Renal pelvis (tissue), 4 donors: ENCODE results near the gene TNN. TPM values are rescaled to one million over a fixed set of nuclear protein-coding genes. Genes with fewer than 3 reads are reported as not detected.
"Not testable (repeated sequence)": the region's sequence is repeated elsewhere in the genome, so short reads cannot be mapped to it uniquely, and the experiment has no call there.

Experiments
- DNase-seq: peaks from one replicate; pipeline ENCODE4 v3.0.0-alpha.2; 2013
- polyA plus RNA-seq, 3 donors: library from polyadenylated mRNA; unstranded; fragments of 120-200 nt; gene quantifications; one replicate each; pipeline ENCODE4 v1.2.1, GENCODE V29; 2013; ENCODE audit not compliant: insufficient read length in 3 of 3

The TNN gene
- polyA plus RNA-seq, 3 donors, result 2.4 to 3.1 (median 2.5) TPM

GRCh38 chr1:175108331-175108820 lies 40.7 kb downstream of the TNN start:
- DNase-seq, result not testable (repeated sequence)

DNA sequence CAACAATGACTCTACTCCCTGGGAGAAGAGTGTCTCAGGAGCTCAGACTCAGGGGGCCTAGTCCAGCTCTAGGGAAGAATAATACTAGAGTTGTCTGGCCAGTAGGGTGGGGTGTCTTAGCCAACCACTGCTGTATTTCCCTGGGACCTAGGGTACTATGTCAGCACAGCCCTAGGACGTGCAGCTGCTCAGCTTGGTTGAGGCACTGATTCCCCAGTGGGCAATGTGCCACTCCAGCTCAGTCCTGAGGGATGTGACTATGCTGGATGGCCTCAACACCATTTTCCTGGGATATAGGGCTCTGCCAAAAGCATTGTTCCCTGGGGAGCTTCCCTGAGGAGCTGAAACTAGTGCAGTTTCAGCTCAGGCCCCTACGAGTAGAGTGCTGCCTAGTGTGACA lies 47.4 kb downstream of the TNN start:
- DNase-seq, result no peak

DNA sequence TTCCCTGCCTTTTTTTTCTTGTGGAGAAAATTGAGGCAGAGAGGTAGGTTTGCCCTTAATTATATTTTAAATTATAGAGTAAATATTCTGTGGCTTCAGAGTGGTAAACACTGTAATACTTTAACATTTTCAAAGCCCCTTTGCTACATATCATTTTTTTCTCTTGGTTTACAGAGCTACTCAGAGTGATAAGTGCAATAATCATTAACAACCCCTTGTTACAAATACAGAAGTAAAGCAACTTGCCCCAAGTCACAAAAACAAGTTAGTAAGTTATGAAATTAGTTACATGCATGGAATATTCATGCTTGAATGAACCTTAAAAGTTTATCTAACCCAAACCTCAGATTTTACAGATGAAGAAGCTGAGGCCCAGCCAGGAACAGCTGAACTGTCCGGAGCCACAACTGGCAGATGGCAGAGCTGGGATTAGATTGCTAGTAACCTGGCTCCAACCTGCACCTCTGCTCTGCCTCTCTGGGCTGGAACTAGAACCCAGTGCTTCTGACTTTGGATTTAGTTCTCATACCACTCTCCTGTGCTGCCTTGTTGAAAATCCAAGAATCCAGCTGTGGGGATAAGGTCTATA lies 48.7 kb downstream of the TNN start:
- no peak for DNase-seq

- no peak for DNase-seq
These were observed 49.3 kb downstream of the TNN start for GRCh38 chr1:175116903-175117302.

DNA sequence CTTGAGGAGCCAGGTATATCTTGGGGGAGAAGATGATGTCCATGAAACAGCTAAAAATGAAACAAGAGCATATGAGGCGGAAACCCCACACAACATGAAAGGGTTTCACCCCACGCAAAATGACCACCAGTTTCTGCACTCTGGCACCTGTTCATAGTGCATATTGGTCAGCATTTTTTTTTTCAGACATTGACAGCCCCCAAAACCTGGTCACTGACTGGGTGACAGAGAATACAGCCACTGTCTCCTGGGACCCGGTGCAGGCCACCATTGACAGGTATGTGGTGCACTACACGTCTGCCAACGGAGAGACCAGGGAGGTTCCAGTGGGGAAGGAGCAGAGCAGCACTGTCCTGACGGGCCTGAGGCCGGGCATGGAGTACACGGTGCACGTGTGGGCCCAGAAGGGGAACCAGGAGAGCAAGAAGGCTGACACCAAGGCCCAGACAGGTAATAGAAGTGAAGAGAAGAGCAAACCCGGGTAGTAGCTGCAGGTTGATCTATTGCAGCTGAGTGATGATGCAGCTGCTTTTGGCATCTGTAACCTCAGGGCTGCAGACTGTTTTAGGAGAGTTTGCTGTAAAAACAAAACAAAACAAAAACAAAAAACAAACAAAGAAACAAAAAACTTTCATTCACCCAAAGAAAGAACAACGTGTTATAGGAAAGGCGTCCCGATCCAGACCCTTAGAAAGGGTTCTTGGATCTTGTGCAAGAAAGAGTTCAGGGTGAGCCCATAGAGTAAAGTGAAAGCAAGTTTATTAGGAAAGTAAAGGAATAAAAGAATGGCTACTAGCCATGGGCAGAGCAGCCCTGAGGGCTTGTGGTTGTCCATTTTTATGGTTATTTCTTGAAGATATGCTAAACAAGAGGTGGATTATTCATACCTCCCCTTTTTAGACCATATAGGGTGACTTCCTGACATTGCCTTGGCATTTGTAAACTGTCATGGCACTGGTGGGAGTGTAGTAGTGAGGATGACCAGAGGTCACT lies 51.0 kb downstream of the TNN start:
- DNase-seq, result no peak

DNA sequence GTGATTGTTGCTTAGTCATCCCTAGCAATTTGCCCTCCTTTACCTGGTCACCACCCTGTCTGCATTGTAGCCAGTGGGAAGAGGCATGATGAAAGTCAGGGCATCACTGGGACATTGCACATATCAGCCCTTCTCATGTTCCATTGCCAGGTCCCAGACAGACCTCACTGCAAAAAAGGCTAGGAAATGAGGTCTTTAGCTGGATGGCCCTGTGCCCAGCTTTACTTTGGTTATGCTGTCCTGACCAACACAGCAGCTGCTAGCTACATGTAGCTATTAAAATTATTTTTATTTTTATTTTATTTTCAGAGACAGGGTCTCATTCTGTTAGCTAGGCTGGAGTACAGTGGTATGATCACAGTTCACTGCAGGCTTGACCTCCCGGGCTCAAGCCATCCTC lies 52.9 kb downstream of the TNN start:
- DNase-seq, result no peak

DNA sequence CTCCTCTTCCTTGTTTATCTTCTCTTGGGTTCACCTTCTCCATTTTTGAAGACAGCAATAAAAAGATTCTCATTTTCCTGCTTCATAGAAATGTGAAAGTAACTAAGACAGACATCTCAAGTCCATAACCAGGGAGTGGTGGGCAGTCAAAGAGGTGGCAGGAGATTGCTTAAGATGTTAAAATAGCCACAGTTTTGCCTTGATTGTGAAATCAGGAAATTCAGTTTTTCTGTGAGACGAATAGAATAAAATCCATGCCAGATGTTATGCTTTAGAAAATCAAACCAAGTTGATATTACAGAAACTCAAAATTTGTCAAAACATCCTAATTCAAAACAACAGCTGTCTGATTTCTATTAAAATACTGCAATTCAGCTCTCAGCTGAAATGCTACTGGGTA lies 57.2 kb downstream of the TNN start:
- no peak for DNase-seq

GRCh38 chr1:175126347-175126746 lies 58.7 kb downstream of the TNN start:
- DNase-seq, result no peak

DNA sequence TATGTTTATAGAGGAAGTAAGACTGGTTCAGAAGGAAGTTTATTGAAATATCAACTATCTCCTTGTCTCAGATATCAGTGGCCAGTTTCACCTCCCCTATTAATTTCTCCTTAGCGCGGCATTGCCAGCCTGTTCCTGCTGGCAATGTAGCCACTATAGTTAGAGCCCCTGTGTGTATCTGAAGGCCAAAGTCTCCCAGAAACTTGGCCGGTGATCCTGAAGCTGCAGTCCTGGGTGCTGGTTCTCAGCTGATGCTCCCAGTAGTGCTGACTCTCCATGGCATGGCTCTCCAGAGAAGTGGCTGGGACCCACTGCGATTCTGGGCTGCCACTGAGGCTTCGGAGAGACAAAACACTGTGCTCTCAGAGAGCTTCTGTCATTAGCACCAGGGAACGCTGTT lies 59.9 kb downstream of the TNN start:
- no peak for DNase-seq

DNA sequence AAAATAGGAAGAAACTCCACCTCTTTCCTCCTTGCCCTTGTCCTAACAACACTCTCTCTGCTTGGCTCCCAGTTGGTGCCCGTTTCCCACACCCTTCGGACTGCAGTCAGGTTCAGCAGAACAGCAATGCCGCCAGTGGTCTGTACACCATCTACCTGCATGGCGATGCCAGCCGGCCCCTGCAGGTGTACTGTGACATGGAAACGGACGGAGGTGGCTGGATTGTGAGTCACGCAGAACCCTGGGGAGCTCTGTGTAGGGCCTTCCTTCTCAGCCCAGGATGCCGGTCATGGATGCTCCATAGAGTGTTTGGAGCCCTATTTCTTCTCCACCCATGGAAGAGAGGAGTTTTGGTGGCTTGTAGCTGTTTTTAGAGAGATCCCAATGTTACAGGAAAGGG lies 60.9 kb downstream of the TNN start:
- no peak for DNase-seq

GRCh38 chr1:175129182-175129581 lies 61.5 kb downstream of the TNN start:
- no peak for DNase-seq

DNA sequence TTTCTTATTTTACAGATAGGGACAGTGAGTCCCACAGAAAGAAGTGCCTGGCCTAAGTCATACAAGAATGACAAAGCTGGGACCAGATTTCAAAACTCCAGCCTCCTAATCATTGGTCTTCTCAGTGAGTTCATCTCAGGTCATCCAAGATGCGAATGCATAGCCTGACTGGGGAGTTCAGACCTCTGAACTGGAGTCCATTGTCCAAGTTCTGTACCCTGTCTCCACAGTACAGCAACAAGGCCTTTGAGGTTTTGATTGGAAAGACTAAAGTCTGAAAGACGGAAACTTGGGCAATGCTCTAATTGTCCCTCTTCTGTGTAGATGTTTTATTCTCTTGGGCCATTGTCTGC lies 62.0 kb downstream of the TNN start:
- DNase-seq, result no peak

DNA sequence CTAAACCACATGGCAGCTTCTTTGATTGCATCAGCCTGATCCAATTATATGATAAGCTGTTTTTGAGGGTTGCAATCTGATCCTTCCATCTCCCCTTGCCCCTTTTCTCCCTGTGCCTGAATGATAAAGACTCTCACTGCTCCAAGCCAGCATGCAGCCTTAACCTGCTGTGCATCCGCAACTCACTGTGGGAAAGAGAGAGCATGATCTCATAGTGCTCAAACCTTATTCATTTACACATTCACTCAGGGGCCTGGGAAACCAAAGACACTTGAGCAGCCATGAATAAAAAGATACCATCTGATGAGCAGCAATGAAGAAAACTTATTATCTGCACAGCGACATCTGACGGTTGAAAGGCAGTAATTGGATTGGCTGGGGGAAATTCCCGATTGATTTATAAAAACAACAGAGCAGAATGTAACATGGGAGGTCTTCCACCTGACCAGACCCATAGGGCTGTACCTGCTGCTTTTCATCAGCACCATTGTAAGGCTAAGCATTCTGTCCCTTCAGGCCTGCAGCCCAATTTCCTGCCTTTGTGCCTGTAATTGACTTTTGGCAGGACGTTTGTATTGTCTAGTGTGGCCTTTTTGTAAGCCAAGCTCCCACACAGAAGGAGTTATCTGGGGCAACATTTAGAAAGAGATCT lies 62.5 kb downstream of the TNN start:
- no peak for DNase-seq

GRCh38 chr1:175130649-175131045 lies 63.0 kb downstream of the TNN start:
- DNase-seq, result no peak

DNA sequence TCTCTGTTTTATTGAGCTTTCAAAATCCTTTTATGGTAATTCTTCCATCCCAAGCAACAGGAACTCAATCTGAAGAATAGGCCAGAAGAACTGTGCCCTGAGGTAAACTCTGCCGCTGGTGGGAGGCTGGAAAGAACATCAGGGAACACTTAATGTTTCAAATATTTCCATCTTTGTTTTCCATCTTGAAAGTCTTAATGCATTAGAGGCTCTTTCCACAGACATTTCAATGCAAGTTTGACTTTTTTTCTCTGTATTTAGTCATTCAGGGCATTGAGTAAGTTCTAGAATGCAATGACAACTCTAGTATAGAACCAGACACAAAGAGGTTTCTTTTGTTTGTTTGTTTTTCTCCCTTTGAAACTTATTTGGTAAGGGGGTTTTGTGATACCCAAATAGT lies 63.5 kb downstream of the TNN start:
- no peak for DNase-seq

DNA sequence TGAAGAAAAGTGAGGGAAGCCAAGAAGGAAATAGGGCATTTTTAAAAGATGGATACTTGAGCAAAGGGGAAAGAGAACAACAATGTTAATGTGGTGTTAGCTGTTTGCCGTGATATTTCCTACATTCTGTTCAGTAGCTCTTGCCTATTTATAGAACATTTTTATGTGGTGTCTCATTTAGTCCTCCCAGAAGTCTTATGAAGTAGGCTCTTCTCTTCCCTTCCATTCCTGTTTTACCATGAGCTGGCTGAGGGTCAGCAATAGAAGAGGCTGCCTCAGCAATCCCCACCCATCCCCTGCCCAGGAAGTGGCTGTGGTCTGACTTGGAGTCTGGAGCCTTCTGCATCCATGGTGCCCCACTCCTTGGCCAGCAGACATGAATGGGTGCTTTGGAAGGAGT lies 64.8 kb downstream of the TNN start:
- DNase-seq, result no peak

GRCh38 chr1:175133673-175134435 lies 66.2 kb downstream of the TNN start:
- no peak for DNase-seq

GRCh38 chr1:175134500-175134899 lies 66.9 kb downstream of the TNN start:
- DNase-seq, result no peak

GRCh38 chr1:175136246-175136645 lies 68.6 kb downstream of the TNN start:
- no peak for DNase-seq

GRCh38 chr1:175137369-175137768 lies 69.7 kb downstream of the TNN start:
- no peak for DNase-seq

DNA sequence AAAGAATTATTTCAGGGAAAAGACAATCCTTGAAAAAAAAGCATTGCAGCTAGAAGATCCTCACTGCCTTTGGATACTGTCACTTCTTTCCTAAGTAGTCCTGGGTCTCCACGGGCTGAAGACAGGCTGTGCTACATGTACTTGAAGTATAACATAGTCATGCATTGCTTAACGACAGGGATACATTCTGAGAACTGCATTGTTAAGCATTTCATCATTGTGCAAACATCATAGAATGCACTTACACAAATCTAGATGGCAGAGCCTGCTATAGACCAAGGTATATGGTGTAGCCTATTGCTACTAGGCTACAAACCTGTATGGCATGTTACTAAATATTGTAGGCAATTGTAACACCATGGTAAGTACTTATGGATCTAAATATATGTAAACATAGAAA lies 70.9 kb downstream of the TNN start:
- no peak for DNase-seq

DNA sequence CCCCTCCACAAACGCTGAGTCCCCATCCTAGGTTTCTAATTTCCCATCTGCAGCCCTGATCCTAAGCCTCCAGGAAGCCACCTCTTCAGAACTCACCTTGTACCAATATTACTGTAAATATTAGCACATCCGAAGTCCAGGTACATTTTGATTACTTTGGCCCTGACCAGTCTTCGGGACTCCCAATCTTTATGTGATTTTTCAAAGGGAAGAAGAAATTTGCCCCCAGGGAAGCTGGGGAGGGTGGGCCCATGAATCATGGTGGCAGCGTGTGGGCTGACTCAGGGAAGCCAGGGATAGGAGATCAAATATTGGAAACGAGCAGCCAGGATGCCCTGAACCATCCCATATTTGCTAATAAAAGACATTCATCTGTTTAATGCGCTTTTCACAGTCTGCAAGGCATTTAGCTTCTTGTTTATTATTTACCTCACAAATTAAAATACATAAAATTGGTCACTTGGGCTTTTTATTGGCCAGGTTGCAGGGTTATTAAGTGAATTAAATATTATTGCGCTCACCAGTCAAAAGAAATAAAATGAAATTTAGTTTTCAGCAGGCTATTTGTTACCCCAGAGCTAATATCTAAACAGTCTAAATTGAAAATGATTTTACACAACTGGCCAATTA lies 78.4 kb downstream of the TNN start:
- no peak for DNase-seq
